Measurements from ENCODE around the gene TTC16. TPM values are rescaled to one million over a fixed set of nuclear protein-coding genes. Genes with fewer than 3 reads are reported as not detected.

Gene TTC16
- total and polyA plus RNA-seq, 2 donors (not counting 3 experiments of a cell fraction or from before 2014, with no cell fraction given) = not detected

DNA sequence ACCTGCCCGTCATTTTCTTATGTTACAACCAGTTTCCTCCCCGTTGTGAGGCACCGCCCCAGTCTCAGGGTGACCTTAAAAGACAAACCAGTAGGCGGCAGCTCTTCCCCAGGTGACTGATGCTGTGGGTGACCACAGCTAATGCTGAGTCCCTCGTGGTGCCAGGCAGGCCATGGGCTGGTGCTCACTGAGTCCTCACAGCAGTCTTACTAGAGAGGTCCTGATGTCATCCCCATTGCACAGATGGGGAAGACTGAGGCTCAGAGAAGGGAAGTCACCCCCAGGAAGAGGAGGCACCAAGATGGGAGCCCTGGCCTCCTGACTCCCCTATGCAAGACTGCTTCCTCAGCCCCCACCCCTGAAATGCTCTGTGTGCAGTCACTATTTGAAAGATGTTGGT is 8.1 kb upstream of the TTC16 start:
- CTCF ChIA-PET = no interaction called here
- no peak overlapping the region for H3K27ac ChIP-seq (ENCODE audit: insufficient read depth, low read depth, low read length)
- dilution Hi-C loops (cut with MboI; ENCODE audit: extremely low pct_ligation_motif_present, low sequenced_read_pairs) = no loop called here
- no peaks in the 10 kb centered on the region for H3K4me1 ChIP-seq (ENCODE audit: control insufficient read depth, extremely low read depth, insufficient read depth, low read length)
- TF ChIP-seq EZH2 (IDR thresholded peaks at IDR 0.05; ENCODE audit: borderline replicate concordance, low read depth, low read length, severe bottlenecking) (no peak), POLR2A (IDR thresholded peaks at IDR 0.05; ENCODE audit: low read depth, low read length) (no peak), POLR2AphosphoS5 (IDR thresholded peaks at IDR 0.05; ENCODE audit: insufficient read depth, low read depth, low read length) (no peak), MYC (IDR thresholded peaks at IDR 0.05; ENCODE audit: low read depth, low read length) (no peak), MAX (IDR thresholded peaks at IDR 0.05; ENCODE audit: insufficient read depth, insufficient read length) (no peak), JUN (IDR thresholded peaks at IDR 0.05; ENCODE audit: borderline replicate concordance, insufficient read depth, insufficient read length, low read depth) (no peak), FOS (IDR thresholded peaks at IDR 0.05; ENCODE audit: borderline replicate concordance, insufficient read depth, low read length) (no peak), GATA2 (IDR thresholded peaks at IDR 0.05; ENCODE audit: insufficient read depth, insufficient read length, low read depth, low read length) (no peak)
- TF ChIP-seq, protein P1, sequence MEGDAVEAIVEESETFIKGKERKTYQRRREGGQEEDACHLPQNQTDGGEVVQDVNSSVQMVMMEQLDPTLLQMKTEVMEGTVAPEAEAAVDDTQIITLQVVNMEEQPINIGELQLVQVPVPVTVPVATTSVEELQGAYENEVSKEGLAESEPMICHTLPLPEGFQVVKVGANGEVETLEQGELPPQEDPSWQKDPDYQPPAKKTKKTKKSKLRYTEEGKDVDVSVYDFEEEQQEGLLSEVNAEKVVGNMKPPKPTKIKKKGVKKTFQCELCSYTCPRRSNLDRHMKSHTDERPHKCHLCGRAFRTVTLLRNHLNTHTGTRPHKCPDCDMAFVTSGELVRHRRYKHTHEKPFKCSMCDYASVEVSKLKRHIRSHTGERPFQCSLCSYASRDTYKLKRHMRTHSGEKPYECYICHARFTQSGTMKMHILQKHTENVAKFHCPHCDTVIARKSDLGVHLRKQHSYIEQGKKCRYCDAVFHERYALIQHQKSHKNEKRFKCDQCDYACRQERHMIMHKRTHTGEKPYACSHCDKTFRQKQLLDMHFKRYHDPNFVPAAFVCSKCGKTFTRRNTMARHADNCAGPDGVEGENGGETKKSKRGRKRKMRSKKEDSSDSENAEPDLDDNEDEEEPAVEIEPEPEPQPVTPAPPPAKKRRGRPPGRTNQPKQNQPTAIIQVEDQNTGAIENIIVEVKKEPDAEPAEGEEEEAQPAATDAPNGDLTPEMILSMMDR (IDR thresholded peaks at IDR 0.05; ENCODE audit: extremely low read depth in 1 of 2, insufficient read depth in 1 of 2, low read depth in 1 of 2, low read length in 2 of 2) = no peak
- BruUV-seq (replicated peaks) = no TSS peak
- no peaks in the 10 kb centered on the region for H3K36me3 ChIP-seq (ENCODE audit: control insufficient read depth in 2 of 2, extremely low read depth in 1 of 2, insufficient read depth in 2 of 2, low read length in 2 of 2)
- no peaks in the 10 kb centered on the region for H3K9me3 ChIP-seq (replicated peaks; ENCODE audit: control insufficient read depth, insufficient read depth, low read length)
- no peaks in the 10 kb centered on the region for H4K20me1 ChIP-seq (replicated peaks; ENCODE audit: control insufficient read depth, extremely low read depth, insufficient read depth, low read length)
- DNase-seq (ENCODE audit: low read depth, low spot score) (no peak), FAIRE-seq (no peak)
- H3K4me2 ChIP-seq (ENCODE audit: insufficient read depth, low read length) = no peak overlapping the region
- H3K27me3 ChIP-seq (ENCODE audit: control insufficient read depth in 2 of 2, insufficient read depth in 2 of 2, low read length in 2 of 2) = no peaks in the 10 kb centered on the region
- intact Hi-C loops (cut with micrococcal nuclease) = no loop called here
- H3K9ac ChIP-seq (replicated peaks; ENCODE audit: extremely low read depth, insufficient read depth, low read length) = no peak overlapping the region
- no peaks in the 10 kb centered on the region for H3K9me1 ChIP-seq (replicated peaks; ENCODE audit: control insufficient read depth, extremely low read depth, insufficient read depth, low read length)
- no peaks in the 10 kb centered on the region for H3K79me2 ChIP-seq (ENCODE audit: control insufficient read depth, insufficient read depth, low read length)
- POLR2A ChIA-PET = no interaction called here
- no peak overlapping the region for H2AFZ ChIP-seq (ENCODE audit: low read depth, low read length)
- H3K4me3 ChIP-seq (replicated peaks in 1 of 3; ENCODE audit: insufficient read depth in 1 of 3, low read depth in 1 of 3, low read length in 3 of 3) = no peak overlapping the region
